Psoas muscle (tissue), 8 donors: ENCODE results near the gene PRSS38. TPM values are rescaled to one million over a fixed set of nuclear protein-coding genes. Genes with fewer than 3 reads are reported as not detected.

Experiments used
- ATAC-seq, 4 donors: fragments of 200-7000 bp; cut with Tn5 transposase; one replicate each; pipeline ENCODE4 v1.9.1; 2020; ENCODE audit warnings: moderate library complexity in 3 of 4, mild to moderate bottlenecking in 2 of 4
- DNase-seq, 2 donors: peaks; one replicate each; pipeline ENCODE4 v3.0.0-alpha.2; 2020
- H3K27ac ChIP-seq: fragments of 200-600 bp; one replicate; pipeline ENCODE4 v1.8.0; 2022
- H3K27me3 ChIP-seq, 3 donors: fragments of 200-600 bp in 1 of 3; one replicate each; pipeline versions ENCODE4 v1.6.1 to v1.8.0; 2013 to 2022; ENCODE audit warnings: low read length in 2 of 3, mild to moderate bottlenecking in 2 of 3, moderate library complexity in 1 of 3; ENCODE audit not compliant: insufficient read depth in 3 of 3
- H3K36me3 ChIP-seq, 2 donors: fragments of 200-600 bp in 1 of 2; one replicate each; pipeline versions ENCODE4 v1.6.1 to v1.8.0; 2013 to 2022; ENCODE audit warnings: low read depth in 1 of 2, mild to moderate bottlenecking in 1 of 2, moderate library complexity in 1 of 2; ENCODE audit not compliant: insufficient read depth in 1 of 2
- H3K4me1 ChIP-seq: fragments of 200-600 bp; one replicate; pipeline ENCODE4 v1.8.0; 2022
- H3K4me3 ChIP-seq: fragments of 200-600 bp; one replicate; pipeline ENCODE4 v1.8.0; 2022; ENCODE audit warnings: mild to moderate bottlenecking
- H3K9me3 ChIP-seq: fragments of 200-600 bp; one replicate; pipeline ENCODE4 v1.8.0; 2022
- CTCF ChIP-seq: fragments of 200-600 bp; IDR thresholded peaks from one replicate; pipeline ENCODE4 v1.8.0; 2022; ENCODE audit warnings: antibody characterized with exemption
- WGBS, 3 donors: extraction: QIAGEN DNeasy Blood & Tissue Kit; methylation state at CpG; one replicate each; pipeline versions ENCODE4 v1.1.6 to v1.1.7; 2013; 5-methylcytosine and 5-hydroxymethylcytosine counted together
- intact Hi-C, 2 donors: fragments of 100-400 bp; cut with DNase I; formaldehyde crosslinking; loops; one replicate each; pipeline versions ENCODE4 v1.11.0 to v1.14.2; 2022
- polyA plus RNA-seq, 3 donors: library from polyadenylated mRNA; stranded (reverse); fragments of 200-250 nt; gene quantifications; one replicate each; pipeline ENCODE4 v1.2.3, GENCODE V29; 2013
- total RNA-seq, 4 donors: library from RNA; stranded (reverse); fragmentation: NEBNext Ultra II Directional in 2 of 4; extraction: Animal tissue kit (Norgen Biotek cat#: 25700) in 2 of 4; gene quantifications; one replicate each; pipeline versions ENCODE4 v1.2.1 to v1.2.4, GENCODE V29; 2021 to 2023
- donor health status: healthy with polysubstance abuse.
- donor health status: DM: no; HTN: no; CAD: no; lungs with moderate emphysema.
- donor health status: Bipolar disorder and iron deficiency.
- donor health status: healthy.
- donor health status: DM: yes; HTN: yes; CAD: no.
- donor health status: DM: no; HTN: no; CAD: no.
- donor health status: DM: no; HTN: no; CAD: no.
- donor health status: DM: yes; HTN: yes; CAD: no.

The PRSS38 gene
- total and polyA plus RNA-seq, 7 donors: not detected

GRCh38 chr1:227798078-227798802 is 17.2 kb upstream of the PRSS38 start:
- no peak for DNase-seq
- no peak for TF ChIP-seq CTCF
- WGBS, 3 donors: 74 to 81% (median 74%) methylated on average over 16 of the region's 16 CpGs
- no peak overlapping the region for H3K4me3 ChIP-seq
- H3K36me3 ChIP-seq: no peaks in the 10 kb centered on the region
- H3K9me3 ChIP-seq: no peaks in the 10 kb centered on the region
- ATAC-seq: no peak
- no peaks in the 10 kb centered on the region for H3K4me1 ChIP-seq
- H3K27ac ChIP-seq: no peak overlapping the region
- peaks cover 0 to 2% (median 0%) of the 10 kb centered on the region in 3 donors for H3K27me3 ChIP-seq
- intact Hi-C loops: no loop called here

- H3K4me3 ChIP-seq: no peak overlapping the region
- no peaks in the 10 kb centered on the region for H3K9me3 ChIP-seq
- no peak for TF ChIP-seq CTCF
- DNase-seq (no peak), ATAC-seq (no peak)
- WGBS, 3 donors: 77 to 85% (median 79%) methylated on average over 1 of the region's 1 CpG
- no peaks in the 10 kb centered on the region for H3K36me3 ChIP-seq
- H3K27ac ChIP-seq: no peak overlapping the region
- H3K4me1 ChIP-seq: no peaks in the 10 kb centered on the region
- intact Hi-C loops: no loop called here
- H3K27me3 ChIP-seq: peaks cover 0 to 2% (median 0%) of the 10 kb centered on the region in 3 donors
Observed at GRCh38 chr1:227799756-227800155, 15.7 kb upstream of the PRSS38 start.

- no peaks in the 10 kb centered on the region for H3K27me3 ChIP-seq
- intact Hi-C loops: no loop called here
- no peak for DNase-seq
- no peak for ATAC-seq
- no peaks in the 10 kb centered on the region for H3K36me3 ChIP-seq
- H3K4me3 ChIP-seq: no peak overlapping the region
- no peaks in the 10 kb centered on the region for H3K9me3 ChIP-seq
- TF ChIP-seq CTCF: no peak
- H3K4me1 ChIP-seq: no peaks in the 10 kb centered on the region
- no peak overlapping the region for H3K27ac ChIP-seq
Observed at GRCh38 chr1:227803933-227804332, 11.5 kb upstream of the PRSS38 start.

- Histone ChIP-seq H3K9me3 (no peaks in the 10 kb centered on the region), H3K4me3 (no peak overlapping the region), H3K36me3 (no peaks in the 10 kb centered on the region), H3K27me3 (no peaks in the 10 kb centered on the region), H3K27ac (no peak overlapping the region), H3K4me1 (no peaks in the 10 kb centered on the region)
- ATAC-seq (peak; percentile 81 to 99 (median 98)), DNase-seq (no peak)
- no peak for TF ChIP-seq CTCF
- intact Hi-C loops: no loop called here
- 19 to 50% (median 22%) methylated on average over 6 of the region's 6 CpGs for WGBS, 3 donors
Observed at GRCh38 chr1:227805606-227806197, 9.8 kb upstream of the PRSS38 start.

GRCh38 chr1:227808566-227808965 is 6.9 kb upstream of the PRSS38 start:
- H3K36me3 ChIP-seq: no peaks in the 10 kb centered on the region
- no peak for DNase-seq
- TF ChIP-seq CTCF: no peak
- no peaks in the 10 kb centered on the region for H3K4me1 ChIP-seq
- ATAC-seq: no peak
- H3K9me3 ChIP-seq: no peaks in the 10 kb centered on the region
- H3K4me3 ChIP-seq: no peak overlapping the region
- intact Hi-C loops: no loop called here
- no peak overlapping the region for H3K27ac ChIP-seq
- WGBS, 3 donors: 85 to 89% (median 86%) methylated on average over 1 of the region's 1 CpG
- no peaks in the 10 kb centered on the region for H3K27me3 ChIP-seq
